ENCODE results near the gene CCNE1.

The CCNE1 gene

GRCh38 chr19:29811125-29812079 lies at the start of gene CCNE1:
Gene CCNE1 (plus strand): TSS chr19:29811991. CDS start chr19:29812556, 565 bp downstream.
- peak in 55 of 56 donors; percentile 28 to 96 (median 83) for DNase-seq

- DNase-seq: no peak
These were observed 48.6 kb upstream of the CCNE1 start for GRCh38 chr19:29763196-29763595.

GRCh38 chr19:29764361-29764760 lies 47.4 kb upstream of the CCNE1 start:
- no peak for DNase-seq

GRCh38 chr19:29766100-29766499 lies 45.7 kb upstream of the CCNE1 start:
- no peak for DNase-seq

GRCh38 chr19:29767039-29767735 lies 44.6 kb upstream of the CCNE1 start:
- DNase-seq: no peak

GRCh38 chr19:29768166-29768565 lies 43.6 kb upstream of the CCNE1 start:
- DNase-seq: no peak

- no peak for DNase-seq
These were observed 41.8 kb upstream of the CCNE1 start for GRCh38 chr19:29769997-29770396.

- DNase-seq: no peak
These were observed 41.1 kb upstream of the CCNE1 start for GRCh38 chr19:29770648-29771047.

GRCh38 chr19:29771708-29772414 lies 39.9 kb upstream of the CCNE1 start:
- DNase-seq: peak in 37 of 56 donors; percentile 2 to 63 (median 17)

GRCh38 chr19:29772696-29773095 lies 39.1 kb upstream of the CCNE1 start:
- DNase-seq: no peak

- no peak for DNase-seq
These were observed 38.6 kb upstream of the CCNE1 start for GRCh38 chr19:29773141-29773540.

- no peak for DNase-seq
These were observed 37.7 kb upstream of the CCNE1 start for GRCh38 chr19:29774126-29774525.

GRCh38 chr19:29777781-29778309 lies 33.9 kb upstream of the CCNE1 start:
- no peak for DNase-seq

GRCh38 chr19:29779921-29780320 lies 31.9 kb upstream of the CCNE1 start:
- DNase-seq: no peak

- no peak for DNase-seq
These were observed 30.2 kb upstream of the CCNE1 start for GRCh38 chr19:29781386-29782259.

- DNase-seq: no peak
These were observed 29.6 kb upstream of the CCNE1 start for GRCh38 chr19:29782260-29782580.

GRCh38 chr19:29783627-29784190 lies 28.1 kb upstream of the CCNE1 start:
- DNase-seq: no peak

- DNase-seq: no peak
These were observed 27.1 kb upstream of the CCNE1 start for GRCh38 chr19:29784598-29785223.

GRCh38 chr19:29785360-29785759 lies 26.4 kb upstream of the CCNE1 start:
- DNase-seq: no peak

Measured in nucleus accumbens (tissue), 56 donors.